RWPE2 (cell line): ENCODE measurements around the gene PSG6.
A peak's percentile ranks its signal among the peaks of the same experiment; 100 is the strongest.
"Not testable (repeated sequence)": the region's sequence is repeated elsewhere in the genome, so short reads cannot be mapped to it uniquely, and the experiment has no call there.

ENCODE experiments used
- ATAC-seq: fragments of 200-7000 bp; cut with Tn5 transposase; 3 replicates; pipeline ENCODE4 v1.9.1; 2021; ENCODE audit warnings: low read depth
- DNase-seq: peaks from one replicate; pipeline ENCODE4 v3.0.0-alpha.2; 2020; ENCODE audit warnings: low spot score
- H3K27ac ChIP-seq: fragments of 450-650 bp; 2 replicates; pipeline ENCODE4 v1.5.1; 2017; ENCODE audit warnings: mild to moderate bottlenecking; ENCODE audit not compliant: poor library complexity, severe bottlenecking
- H3K27me3 ChIP-seq: fragments of 250-450 bp; sonication (Bioruptor Pico); 2 replicates; pipeline ENCODE4 v1.5.1; 2021; ENCODE audit warnings: mild to moderate bottlenecking, moderate library complexity; ENCODE audit not compliant: insufficient read depth, poor library complexity, severe bottlenecking
- H3K36me3 ChIP-seq: fragments of 250-450 bp; sonication (Bioruptor Pico); 2 replicates; pipeline ENCODE4 v1.5.1; 2020; ENCODE audit warnings: low read depth, mild to moderate bottlenecking, moderate library complexity
- H3K4me1 ChIP-seq: fragments of 250-450 bp; sonication (Bioruptor Pico); 2 replicates; pipeline ENCODE4 v1.5.1; 2021; ENCODE audit warnings: mild to moderate bottlenecking, moderate library complexity; ENCODE audit not compliant: insufficient read depth, poor library complexity, severe bottlenecking
- H3K4me3 ChIP-seq: fragments of 250-450 bp; sonication (Bioruptor Pico); 2 replicates; pipeline ENCODE4 v1.5.1; 2021; ENCODE audit warnings: mild to moderate bottlenecking, moderate library complexity; ENCODE audit not compliant: severe bottlenecking
- H3K9me3 ChIP-seq: fragments of 250-450 bp; sonication (Bioruptor Pico); 2 replicates; pipeline ENCODE4 v1.5.1; 2021; ENCODE audit warnings: mild to moderate bottlenecking, moderate library complexity; ENCODE audit not compliant: severe bottlenecking
- TF ChIP-seq, protein P1 (sequence below): fragments of 450-650 bp; IDR thresholded peaks from one replicate; pipeline ENCODE4 v1.5.1; 2017; ENCODE audit warnings: mild to moderate bottlenecking, moderate library complexity; ENCODE audit not compliant: poor library complexity, severe bottlenecking

The PSG6 gene

DNA sequence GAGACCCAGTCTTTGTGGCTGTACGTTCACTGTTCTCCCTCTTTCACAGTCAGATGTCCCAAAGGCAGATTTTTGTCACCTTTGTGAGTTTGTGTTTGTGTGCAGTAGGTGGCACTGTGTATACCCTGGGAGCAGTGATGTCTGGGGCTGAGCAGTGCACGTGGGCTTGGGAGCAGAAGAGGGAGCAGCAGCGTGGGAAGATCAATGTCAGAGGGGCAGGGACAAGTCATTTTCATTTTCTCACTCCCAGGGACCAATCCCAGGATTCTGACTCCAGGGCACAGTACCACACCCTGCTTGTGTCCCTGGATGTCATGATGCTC lies 2.0 kb upstream of the PSG6 start:
- H3K27me3 ChIP-seq: no peaks in the 10 kb centered on the region
- H3K4me3 ChIP-seq: no peak overlapping the region
- ATAC-seq: no peak
- DNase-seq: no peak
- H3K4me1 ChIP-seq: peaks cover 3% of the 10 kb centered on the region
- H3K36me3 ChIP-seq: no peaks in the 10 kb centered on the region
- H3K27ac ChIP-seq: no peak overlapping the region
- H3K9me3 ChIP-seq: no peaks in the 10 kb centered on the region
- TF ChIP-seq, protein P1, sequence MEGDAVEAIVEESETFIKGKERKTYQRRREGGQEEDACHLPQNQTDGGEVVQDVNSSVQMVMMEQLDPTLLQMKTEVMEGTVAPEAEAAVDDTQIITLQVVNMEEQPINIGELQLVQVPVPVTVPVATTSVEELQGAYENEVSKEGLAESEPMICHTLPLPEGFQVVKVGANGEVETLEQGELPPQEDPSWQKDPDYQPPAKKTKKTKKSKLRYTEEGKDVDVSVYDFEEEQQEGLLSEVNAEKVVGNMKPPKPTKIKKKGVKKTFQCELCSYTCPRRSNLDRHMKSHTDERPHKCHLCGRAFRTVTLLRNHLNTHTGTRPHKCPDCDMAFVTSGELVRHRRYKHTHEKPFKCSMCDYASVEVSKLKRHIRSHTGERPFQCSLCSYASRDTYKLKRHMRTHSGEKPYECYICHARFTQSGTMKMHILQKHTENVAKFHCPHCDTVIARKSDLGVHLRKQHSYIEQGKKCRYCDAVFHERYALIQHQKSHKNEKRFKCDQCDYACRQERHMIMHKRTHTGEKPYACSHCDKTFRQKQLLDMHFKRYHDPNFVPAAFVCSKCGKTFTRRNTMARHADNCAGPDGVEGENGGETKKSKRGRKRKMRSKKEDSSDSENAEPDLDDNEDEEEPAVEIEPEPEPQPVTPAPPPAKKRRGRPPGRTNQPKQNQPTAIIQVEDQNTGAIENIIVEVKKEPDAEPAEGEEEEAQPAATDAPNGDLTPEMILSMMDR: peak; percentile 13

- H3K4me3 ChIP-seq: not testable (repeated sequence)
These were observed 1.5 kb upstream of the PSG6 start for GRCh38 chr19:42919070-42919756.

GRCh38 chr19:42918377-42919069 lies 829 bp upstream of the PSG6 start:
- H3K27ac ChIP-seq, H3K4me1 ChIP-seq, DNase-seq, H3K9me3 ChIP-seq, H3K4me3 ChIP-seq, H3K27me3 ChIP-seq, H3K36me3 ChIP-seq, ATAC-seq: not testable (repeated sequence)

More at GRCh38 chr19:42919070-42919756, 1.5 kb upstream of the PSG6 start:
- H3K36me3 ChIP-seq, ATAC-seq, H3K9me3 ChIP-seq, H3K27ac ChIP-seq, H3K27me3 ChIP-seq, H3K4me1 ChIP-seq, DNase-seq: not testable (repeated sequence)

DNA sequence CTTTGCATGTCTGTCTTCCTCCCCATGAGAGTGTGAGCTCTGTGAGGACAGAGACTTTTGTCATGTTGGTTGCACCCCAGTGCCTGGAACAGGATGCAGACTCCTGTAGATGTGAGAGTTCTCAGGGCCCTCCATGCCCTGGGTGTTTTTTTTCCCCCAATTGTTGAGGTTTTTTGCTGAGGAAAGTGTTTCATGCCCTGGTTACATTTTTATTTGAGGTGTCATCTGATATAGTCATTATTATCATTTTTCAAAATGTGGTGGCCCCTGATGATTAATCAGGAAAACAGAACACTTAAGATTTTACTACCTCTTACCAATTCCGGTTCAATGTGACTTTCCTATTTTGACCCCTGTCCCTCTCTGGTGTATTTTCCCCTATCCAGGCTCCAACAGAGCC lies 763 bp downstream of the PSG6 start:
- not testable (repeated sequence) for H3K4me1 ChIP-seq, ATAC-seq, H3K4me3 ChIP-seq, H3K9me3 ChIP-seq, H3K27me3 ChIP-seq, H3K36me3 ChIP-seq, DNase-seq
- peak overlapping the region; percentile 10 for H3K27ac ChIP-seq

GRCh38 chr19:42913516-42913915 lies 4.2 kb downstream of the PSG6 start:
- not testable (repeated sequence) for ATAC-seq, H3K36me3 ChIP-seq, H3K4me1 ChIP-seq, H3K9me3 ChIP-seq, H3K27ac ChIP-seq, DNase-seq, H3K27me3 ChIP-seq, H3K4me3 ChIP-seq

- not testable (repeated sequence) for H3K4me3 ChIP-seq, H3K27ac ChIP-seq, H3K9me3 ChIP-seq, ATAC-seq, H3K4me1 ChIP-seq, DNase-seq, H3K36me3 ChIP-seq, H3K27me3 ChIP-seq
These were observed 4.8 kb downstream of the PSG6 start for GRCh38 chr19:42912941-42913340.

GRCh38 chr19:42911731-42912130 lies 6.0 kb downstream of the PSG6 start:
- H3K36me3 ChIP-seq, H3K27me3 ChIP-seq, H3K9me3 ChIP-seq, H3K4me3 ChIP-seq, H3K27ac ChIP-seq, H3K4me1 ChIP-seq, ATAC-seq, DNase-seq: not testable (repeated sequence)

- not testable (repeated sequence) for ATAC-seq, H3K36me3 ChIP-seq, H3K9me3 ChIP-seq, H3K27me3 ChIP-seq, H3K27ac ChIP-seq, H3K4me3 ChIP-seq, DNase-seq, H3K4me1 ChIP-seq
These were observed 11.5 kb downstream of the PSG6 start for GRCh38 chr19:42906162-42906561.

DNA sequence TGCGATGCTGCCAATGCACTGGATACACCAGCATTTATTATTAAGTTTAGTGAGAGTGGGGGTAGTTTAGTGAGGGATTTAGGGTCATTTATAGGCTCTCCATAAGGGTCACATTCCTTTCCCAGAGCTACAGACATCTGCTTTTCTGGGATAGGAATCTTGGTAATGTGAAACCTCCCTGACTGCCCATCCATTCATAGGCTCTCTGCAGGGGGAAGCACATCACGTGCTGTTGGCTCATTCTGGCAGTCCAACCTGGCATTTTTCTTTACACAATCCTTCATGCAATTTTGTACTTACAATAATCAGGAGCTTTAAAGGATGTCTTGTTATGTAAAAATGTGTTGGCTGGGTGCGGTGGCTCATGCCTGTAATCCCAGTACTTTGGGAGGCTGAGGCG lies 17.1 kb downstream of the PSG6 start:
- not testable (repeated sequence) for H3K4me3 ChIP-seq, H3K36me3 ChIP-seq, H3K9me3 ChIP-seq, DNase-seq, H3K27me3 ChIP-seq, ATAC-seq
- peak overlapping the region; percentile 96 for H3K27ac ChIP-seq
- H3K4me1 ChIP-seq: peaks cover 23% of the 10 kb centered on the region

DNA sequence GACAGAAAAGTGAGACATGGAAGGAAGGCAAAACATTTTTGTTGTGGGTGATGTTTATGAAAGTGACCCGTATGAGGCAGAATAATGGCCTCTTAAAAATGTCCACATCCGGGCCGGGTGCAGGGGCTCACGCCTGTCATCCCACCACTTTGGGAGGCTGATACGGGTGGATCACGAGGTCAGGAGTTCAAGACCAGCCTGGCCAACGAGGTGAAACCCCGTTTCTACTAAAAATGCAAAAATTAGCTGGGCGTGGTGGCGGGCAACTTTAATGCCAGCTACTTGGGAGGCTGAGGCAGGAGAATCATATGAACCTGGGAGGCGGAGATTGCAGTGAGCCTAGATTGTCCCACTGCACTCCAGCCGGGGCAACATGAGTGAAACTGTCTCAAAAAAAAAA lies 18.0 kb downstream of the PSG6 start:
- H3K36me3 ChIP-seq, H3K27me3 ChIP-seq, DNase-seq, H3K9me3 ChIP-seq, ATAC-seq, H3K4me3 ChIP-seq: not testable (repeated sequence)
- Histone ChIP-seq H3K4me1 (peaks cover 23% of the 10 kb centered on the region), H3K27ac (peak overlapping the region; percentile 96)

GRCh38 chr19:42899110-42899509 lies 18.6 kb downstream of the PSG6 start:
- DNase-seq, H3K4me3 ChIP-seq, ATAC-seq, H3K9me3 ChIP-seq, H3K27me3 ChIP-seq, H3K36me3 ChIP-seq: not testable (repeated sequence)
- Histone ChIP-seq H3K27ac (peak overlapping the region; percentile 96), H3K4me1 (peaks cover 23% of the 10 kb centered on the region)
